HAP-1 (cell line): ENCODE measurements around the gene CDHR4.
"Not testable (repeated sequence)": the region's sequence is repeated elsewhere in the genome, so short reads cannot be mapped to it uniquely, and the experiment has no call there.

ENCODE experiments used
- DNase-seq, 2 experiments: peaks; one replicate each; pipeline ENCODE4 v3.0.0-alpha.2; 2016 to 2020; ENCODE audit warnings: low spot score in 2 of 2
- H3K27me3 ChIP-seq: fragments of 250-450 bp; sonication (Bioruptor Pico); 2 replicates; pipeline ENCODE4 v1.5.1; 2020; ENCODE audit warnings: low read depth, mild to moderate bottlenecking, moderate library complexity
- H3K36me3 ChIP-seq: fragments of 250-450 bp; sonication (Bioruptor Pico); replicated peaks from 2 replicates; pipeline ENCODE4 v1.5.1; 2020; ENCODE audit warnings: mild to moderate bottlenecking
- H3K4me1 ChIP-seq: fragments of 250-450 bp; sonication (Bioruptor Pico); 2 replicates; pipeline ENCODE4 v1.5.1; 2020; ENCODE audit warnings: mild to moderate bottlenecking
- H3K4me3 ChIP-seq: fragments of 250-450 bp; sonication (Bioruptor Pico); 2 replicates; pipeline ENCODE4 v1.5.1; 2020; ENCODE audit warnings: mild to moderate bottlenecking, moderate library complexity
- H3K9me3 ChIP-seq: fragments of 250-450 bp; sonication (Bioruptor Pico); 2 replicates; pipeline ENCODE4 v1.5.1; 2020; ENCODE audit warnings: mild to moderate bottlenecking, moderate library complexity
- in situ Hi-C: fragments of 300-500 bp; cut with MboI; formaldehyde crosslinking; loops from 3 replicates; pipeline ENCODE4 v1.14.3; 2020; ENCODE audit warnings: low sequenced_read_pairs, inconsistent platforms, mixed read lengths

The CDHR4 gene

DNA sequence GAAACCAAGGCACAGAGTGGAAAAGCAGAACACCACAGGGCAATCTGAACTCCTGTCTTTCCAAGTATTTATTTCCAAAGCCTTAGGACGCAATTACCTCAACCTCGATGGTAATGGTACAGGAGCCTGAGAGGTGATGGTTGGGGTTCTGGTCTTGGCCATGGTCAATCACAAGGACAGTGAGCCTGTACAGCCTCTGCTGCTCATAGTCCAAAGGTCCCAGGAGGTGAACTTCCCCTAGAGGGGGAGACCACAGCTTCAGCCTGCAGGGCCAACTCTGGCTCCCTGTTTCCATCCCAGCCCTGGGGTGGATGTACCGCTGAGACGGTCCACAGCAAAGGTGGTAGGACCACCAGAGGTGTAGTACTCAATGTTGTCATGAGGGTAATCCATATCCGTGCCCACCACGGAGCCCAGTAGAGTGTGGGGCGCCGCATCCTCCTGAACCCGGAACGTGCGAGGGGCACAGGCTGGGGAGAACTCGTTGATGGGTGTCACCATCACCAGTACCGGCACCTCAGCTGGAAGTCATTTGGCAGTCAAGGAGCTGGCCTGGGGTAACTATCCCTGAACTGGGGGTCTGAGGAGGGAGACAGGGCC, 6.1 kb downstream of the CDHR4 start:
- Histone ChIP-seq H3K36me3 (no peaks in the 10 kb centered on the region), H3K9me3 (no peaks in the 10 kb centered on the region), H3K4me3 (no peak overlapping the region), H3K4me1 (no peaks in the 10 kb centered on the region), H3K27me3 (no peaks in the 10 kb centered on the region)
- no peak for DNase-seq
- in situ Hi-C loops: no loop called here

- H3K4me3 ChIP-seq: no peak overlapping the region
- H3K36me3 ChIP-seq: no peaks in the 10 kb centered on the region
- in situ Hi-C loops: no loop called here
- H3K27me3 ChIP-seq: no peaks in the 10 kb centered on the region
- no peaks in the 10 kb centered on the region for H3K4me1 ChIP-seq
- no peaks in the 10 kb centered on the region for H3K9me3 ChIP-seq
- no peak for DNase-seq
Measured at GRCh38 chr3:49792371-49793150, 7.1 kb downstream of the CDHR4 start.

- in situ Hi-C loops: no loop called here
- H3K4me1 ChIP-seq: peaks cover 6% of the 10 kb centered on the region
Measured at GRCh38 chr3:49791571-49791970, 8.1 kb downstream of the CDHR4 start.

DNA sequence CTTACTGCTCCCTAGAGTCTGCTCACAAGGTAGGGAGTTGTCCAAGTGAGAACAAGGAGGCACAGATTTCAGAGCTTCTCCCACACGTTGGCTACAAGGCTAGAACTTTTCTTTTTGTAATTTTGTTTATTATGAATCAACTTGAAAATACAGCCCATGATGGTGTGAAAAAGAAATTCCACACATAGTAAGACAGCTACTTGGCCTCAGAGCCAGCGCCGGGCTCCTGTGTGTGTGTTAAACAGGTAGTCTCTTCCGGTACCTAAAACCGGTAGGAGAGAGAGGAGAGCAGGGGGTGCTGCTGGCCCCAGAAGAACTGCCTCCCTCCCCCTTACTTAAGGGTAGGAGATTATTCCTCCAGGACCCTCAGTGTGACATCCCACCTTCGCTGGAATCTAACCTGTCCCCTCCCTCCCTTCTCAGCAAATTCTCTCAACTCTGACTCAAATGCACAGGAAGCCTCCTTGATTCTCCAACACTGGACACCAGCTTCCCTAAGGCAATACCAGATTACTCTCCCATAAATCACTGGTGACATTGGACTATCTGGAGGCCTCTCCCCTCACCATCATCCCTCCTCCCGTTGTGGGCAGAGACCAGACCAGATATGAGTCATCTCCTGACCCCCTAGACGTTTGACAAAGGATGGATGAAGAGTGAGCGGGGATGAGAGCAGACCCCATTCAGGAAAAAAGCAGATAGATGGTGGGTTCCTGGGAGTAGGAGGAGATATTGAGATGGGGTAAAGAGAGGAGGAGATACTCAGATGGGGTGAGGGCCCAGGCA, 8.9 kb downstream of the CDHR4 start:
- DNase-seq: no peak
- Histone ChIP-seq H3K4me3 (no peak overlapping the region), H3K36me3 (no peaks in the 10 kb centered on the region), H3K27me3 (no peaks in the 10 kb centered on the region), H3K4me1 (peaks cover 6% of the 10 kb centered on the region), H3K9me3 (no peaks in the 10 kb centered on the region)
- in situ Hi-C loops: no loop called here

More at GRCh38 chr3:49791571-49791970, 8.1 kb downstream of the CDHR4 start:
- DNase-seq: no peak
- no peaks in the 10 kb centered on the region for H3K9me3 ChIP-seq
- no peak overlapping the region for H3K4me3 ChIP-seq
- no peaks in the 10 kb centered on the region for H3K36me3 ChIP-seq
- H3K27me3 ChIP-seq: no peaks in the 10 kb centered on the region

DNA sequence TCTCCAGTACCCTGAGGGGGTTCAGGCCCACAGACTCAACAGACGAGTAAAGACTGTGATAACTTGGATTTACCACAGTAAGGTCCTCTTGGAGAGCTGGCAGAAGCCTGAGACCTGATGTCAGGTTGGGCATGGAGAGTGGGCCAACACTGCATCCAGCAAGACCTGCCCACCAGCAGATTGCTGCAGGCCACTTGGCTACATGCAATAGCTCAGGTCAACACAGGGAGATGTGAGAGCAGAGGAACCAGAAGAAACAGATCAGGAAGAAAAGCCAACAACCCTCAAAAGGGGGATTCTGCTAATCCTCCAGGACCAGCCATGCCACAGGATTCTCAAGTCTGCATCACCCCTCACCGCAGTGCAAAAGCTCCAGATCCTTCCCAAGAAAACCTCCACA, 11.6 kb downstream of the CDHR4 start:
- no peak for DNase-seq
- in situ Hi-C loops: no loop called here
- Histone ChIP-seq H3K27me3 (no peaks in the 10 kb centered on the region), H3K9me3 (no peaks in the 10 kb centered on the region), H3K36me3 (peaks cover 16% of the 10 kb centered on the region), H3K4me1 (peaks cover 11% of the 10 kb centered on the region), H3K4me3 (no peak overlapping the region)

DNA sequence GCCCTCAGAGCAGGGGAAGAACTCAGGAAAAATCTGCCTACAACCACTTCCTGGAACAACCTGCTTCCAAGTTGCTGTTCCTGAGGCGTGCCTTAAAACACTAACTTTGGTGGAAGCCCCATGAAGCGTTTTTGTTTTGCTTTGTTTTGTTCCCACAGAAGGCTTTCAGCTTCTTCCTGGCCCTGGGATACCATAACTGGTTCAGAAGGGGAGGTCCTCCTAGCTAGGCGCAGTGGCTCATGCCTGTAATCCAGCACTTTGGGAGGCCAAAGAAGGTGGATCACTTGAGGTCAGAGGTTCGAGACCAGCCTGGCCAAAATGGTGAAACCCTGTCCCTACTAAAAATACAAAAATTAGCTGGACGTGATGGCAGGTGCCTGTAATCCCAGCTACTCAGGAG, 12.1 kb downstream of the CDHR4 start:
- no peak for DNase-seq
- Histone ChIP-seq H3K4me3 (no peak overlapping the region), H3K36me3 (peaks cover 19% of the 10 kb centered on the region), H3K9me3 (no peaks in the 10 kb centered on the region), H3K4me1 (peaks cover 11% of the 10 kb centered on the region), H3K27me3 (no peaks in the 10 kb centered on the region)
- in situ Hi-C loops: no loop called here

DNA sequence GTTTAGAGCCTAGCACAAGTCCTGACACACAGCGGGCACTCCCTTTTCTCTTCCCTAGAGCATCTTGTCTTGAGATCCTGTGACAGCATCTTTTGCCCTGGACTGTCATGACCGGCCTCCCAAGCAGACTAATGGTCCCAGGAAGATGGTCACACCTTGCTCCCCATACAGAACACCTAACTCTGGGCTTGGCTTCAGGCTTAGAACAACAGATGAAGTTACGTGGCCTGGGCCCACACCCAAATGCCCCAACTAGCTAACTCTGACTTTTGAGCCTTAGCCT, 12.6 kb downstream of the CDHR4 start:
- peaks cover 11% of the 10 kb centered on the region for H3K4me1 ChIP-seq
- H3K27me3 ChIP-seq: no peaks in the 10 kb centered on the region
- DNase-seq: no peak
- H3K36me3 ChIP-seq: peaks cover 19% of the 10 kb centered on the region
- H3K4me3 ChIP-seq: no peak overlapping the region
- no peaks in the 10 kb centered on the region for H3K9me3 ChIP-seq
- in situ Hi-C loops: no loop called here

DNA sequence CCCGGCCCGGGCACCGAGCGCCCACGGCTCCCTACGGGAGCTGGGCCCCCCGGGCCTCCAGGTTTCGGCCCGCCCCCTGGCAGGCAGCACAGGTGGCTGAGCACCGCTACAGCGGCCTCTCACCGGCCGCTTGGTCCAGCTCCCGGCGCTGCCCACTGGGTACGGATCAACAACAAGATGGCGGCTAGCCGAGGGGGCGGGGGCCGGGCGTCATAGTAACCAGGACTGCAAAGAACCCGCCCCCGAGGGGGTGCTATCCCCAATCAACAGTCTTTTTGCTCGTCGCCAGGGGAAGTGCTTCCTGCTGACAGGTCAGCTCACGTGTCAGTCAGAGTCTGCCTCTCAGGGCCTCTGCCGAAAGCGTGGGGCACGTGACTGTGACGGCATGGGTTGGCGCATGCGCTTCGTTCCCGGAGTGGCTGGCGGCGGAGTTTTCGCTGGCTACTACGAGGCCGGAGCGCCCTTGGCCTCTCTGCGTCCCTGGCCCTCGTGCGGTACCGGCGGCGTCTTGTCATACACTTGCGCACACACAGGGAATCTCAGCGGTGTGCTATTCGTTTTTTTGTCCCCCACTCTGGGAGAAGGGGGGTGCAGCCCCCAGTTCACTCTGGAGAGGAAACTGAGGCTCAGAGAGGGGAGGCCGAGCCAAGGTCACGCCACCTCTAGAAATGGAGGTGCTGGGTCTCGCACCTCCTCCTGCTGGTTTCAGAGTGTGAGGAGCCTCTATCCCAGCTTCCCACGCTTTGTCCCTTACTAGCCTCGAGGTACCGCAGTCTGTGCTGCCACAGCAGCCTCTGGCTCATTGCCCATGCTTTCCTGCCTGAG, 13.1 kb downstream of the CDHR4 start, which contains the start of gene IP6K1:
IP6K1 (minus strand) TSS at position 186 of the 825 bp plus-strand sequence. CDS start 38,502 bp downstream, outside the sequence.
- H3K4me1 ChIP-seq: peaks cover 11% of the 10 kb centered on the region

GRCh38 chr3:49785565-49786356, 13.9 kb downstream of the CDHR4 start:
- Histone ChIP-seq H3K4me3 (peak overlapping the region; percentile 97), H3K27me3 (no peaks in the 10 kb centered on the region), H3K36me3 (peaks cover 31% of the 10 kb centered on the region), H3K4me1 (peaks cover 11% of the 10 kb centered on the region), H3K9me3 (no peaks in the 10 kb centered on the region)
- in situ Hi-C loops: no loop called here
- DNase-seq: peak in 1 of 2 experiments; percentile 34

More for the DNA sequence above, 13.1 kb downstream of the CDHR4 start, which contains the start of gene IP6K1:
- in situ Hi-C loops: no loop called here
- Histone ChIP-seq H3K36me3 (peaks cover 24% of the 10 kb centered on the region), H3K9me3 (no peaks in the 10 kb centered on the region), H3K4me3 (peak within 1 kb of the TSS; percentile 97), H3K27me3 (no peaks in the 10 kb centered on the region)
- peak; percentile 99 to 100 for DNase-seq

- H3K4me3 ChIP-seq, H3K9me3 ChIP-seq, in situ Hi-C loops, DNase-seq, H3K27me3 ChIP-seq: not testable (repeated sequence)
- peaks cover 43% of the 10 kb centered on the region for H3K36me3 ChIP-seq
- peaks cover 14% of the 10 kb centered on the region for H3K4me1 ChIP-seq
Measured at GRCh38 chr3:49782277-49782676, 17.4 kb downstream of the CDHR4 start.

GRCh38 chr3:49781415-49782199, 18.1 kb downstream of the CDHR4 start:
- no peak for DNase-seq
- Histone ChIP-seq H3K4me1 (peaks cover 8% of the 10 kb centered on the region), H3K9me3 (no peaks in the 10 kb centered on the region), H3K4me3 (no peak overlapping the region), H3K27me3 (no peaks in the 10 kb centered on the region), H3K36me3 (peaks cover 49% of the 10 kb centered on the region)
- in situ Hi-C loops: no loop called here

DNA sequence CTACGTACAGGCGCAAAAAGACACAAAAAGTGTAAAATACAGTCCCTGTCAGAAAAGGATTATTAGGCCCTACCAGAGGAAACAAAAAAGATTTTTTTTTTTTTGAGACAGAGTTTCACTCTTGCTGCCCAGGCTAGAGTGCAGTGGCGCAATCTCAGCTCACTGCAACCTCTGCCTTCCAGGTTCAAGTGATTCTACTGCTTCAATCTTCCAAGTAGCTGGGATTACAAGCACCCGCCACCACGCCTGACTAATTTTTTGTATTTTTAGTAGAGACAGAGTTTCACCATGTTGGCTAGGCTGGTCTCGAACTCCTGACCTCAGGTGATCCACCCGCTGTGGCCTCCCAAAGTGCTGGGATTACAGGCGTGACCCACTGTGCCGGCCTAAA, 18.7 kb downstream of the CDHR4 start:
- H3K4me3 ChIP-seq, H3K27me3 ChIP-seq, H3K9me3 ChIP-seq, H3K4me1 ChIP-seq, in situ Hi-C loops, DNase-seq: not testable (repeated sequence)
- H3K36me3 ChIP-seq: peaks cover 51% of the 10 kb centered on the region
